GM13976 (cell line): ENCODE results near the gene NONO.

Source experiments
- DNase-seq: peaks from one replicate; pipeline ENCODE4 v3.0.0; 2012; ENCODE audit warnings: low spot score
- CTCF ChIP-seq: IDR thresholded peaks from 2 replicates; pipeline ENCODE4 v1.5.1; 2012; ENCODE audit warnings: borderline replicate concordance, mild to moderate bottlenecking; ENCODE audit not compliant: insufficient read depth; ENCODE audit errors: extremely low read depth, missing control alignments, control extremely low read depth
- in situ Hi-C: fragments of 300-500 bp; cut with MboI; formaldehyde crosslinking; loops from one replicate; pipeline ENCODE4 v1.12.0; 2022; ENCODE audit warnings: low sequenced_read_pairs, mixed read lengths, inconsistent platforms; ENCODE audit not compliant: unreplicated experiment

NONO gene

DNA sequence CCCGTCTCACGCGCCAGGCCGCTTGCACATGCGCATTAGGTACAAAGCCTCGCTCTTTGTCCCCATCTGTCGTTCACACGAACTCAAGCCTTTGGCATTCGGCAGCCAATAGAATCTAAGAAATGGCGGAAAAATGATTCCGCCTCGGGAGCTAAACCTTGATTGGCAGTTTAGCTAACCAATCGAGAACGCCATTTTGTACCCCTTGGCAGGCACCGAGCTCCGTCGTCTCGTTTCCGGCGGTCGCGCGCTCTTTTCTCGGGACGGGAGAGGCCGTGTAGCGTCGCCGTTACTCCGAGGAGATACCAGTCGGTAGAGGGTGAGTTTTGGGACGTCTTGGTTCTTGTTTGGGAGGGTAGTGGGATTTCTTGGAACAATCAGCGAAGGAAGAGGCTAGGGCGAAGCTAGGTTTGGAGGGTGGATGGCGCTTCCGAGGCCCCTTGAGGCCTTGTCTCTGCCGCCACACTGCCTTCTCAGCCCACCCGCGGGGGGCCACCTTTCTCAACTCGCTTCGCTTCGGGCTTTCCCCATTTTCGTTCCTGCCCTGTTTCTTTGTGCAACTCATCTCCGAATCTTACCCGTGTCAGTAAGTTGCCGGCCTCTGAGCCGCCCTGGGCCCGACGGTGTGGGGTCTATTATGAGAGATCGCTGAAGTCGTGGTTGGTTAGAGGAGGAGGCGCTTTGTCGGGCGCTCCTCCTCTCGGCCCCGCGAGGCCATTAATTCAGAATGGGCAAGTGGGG, at the start of gene NONO:
TSS of gene NONO (plus strand) at position 233 of the 741 bp plus-strand sequence. CDS start 7,003 bp downstream, outside the sequence.
- peak; percentile 86 for DNase-seq
- TF ChIP-seq CTCF, result no peak
- in situ Hi-C loops, result no loop called here

DNA sequence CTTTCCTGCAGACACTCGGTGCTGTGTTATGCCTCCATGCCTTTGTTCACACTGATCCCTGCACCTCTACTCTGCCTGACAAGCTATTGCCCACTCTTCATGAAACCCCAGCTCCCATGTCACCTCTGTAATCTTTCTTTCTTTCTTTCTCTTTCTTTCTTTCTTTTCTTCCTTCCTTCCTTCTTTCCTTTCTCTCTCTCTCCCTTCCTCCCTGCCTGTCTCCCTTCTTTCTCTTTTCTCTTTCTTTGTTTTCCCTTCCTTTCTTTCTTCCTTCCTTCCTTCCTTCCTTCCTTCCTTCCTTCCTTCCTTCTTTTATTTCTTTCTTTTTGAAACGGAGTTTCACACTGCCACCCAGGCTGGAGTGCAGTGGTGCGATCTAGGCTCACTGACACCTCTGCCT, 48.0 kb upstream of the NONO start:
- in situ Hi-C loops, result no loop called here
- no peak for DNase-seq
- TF ChIP-seq CTCF, result no peak

DNA sequence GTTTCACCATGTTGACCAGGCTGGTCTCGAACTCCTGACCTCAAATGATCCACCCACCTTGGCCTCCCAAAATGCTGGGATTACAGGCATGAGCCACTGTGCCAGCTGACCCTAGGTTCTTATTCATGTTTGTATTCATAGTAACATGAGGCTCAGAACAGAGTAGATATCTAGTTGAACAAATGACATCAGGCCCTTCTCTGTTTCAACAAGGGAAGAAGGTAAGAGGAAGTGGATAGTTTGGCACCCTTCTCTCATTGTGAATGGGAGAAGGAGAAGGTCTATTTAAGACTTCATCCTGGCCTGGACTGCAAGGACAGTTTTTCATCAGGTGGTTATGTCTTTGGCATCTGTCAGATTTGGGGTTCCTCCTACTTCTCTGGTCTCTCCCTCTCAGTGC, 46.6 kb upstream of the NONO start:
- in situ Hi-C loops, result no loop called here
- DNase-seq, result no peak
- TF ChIP-seq CTCF, result no peak

DNA sequence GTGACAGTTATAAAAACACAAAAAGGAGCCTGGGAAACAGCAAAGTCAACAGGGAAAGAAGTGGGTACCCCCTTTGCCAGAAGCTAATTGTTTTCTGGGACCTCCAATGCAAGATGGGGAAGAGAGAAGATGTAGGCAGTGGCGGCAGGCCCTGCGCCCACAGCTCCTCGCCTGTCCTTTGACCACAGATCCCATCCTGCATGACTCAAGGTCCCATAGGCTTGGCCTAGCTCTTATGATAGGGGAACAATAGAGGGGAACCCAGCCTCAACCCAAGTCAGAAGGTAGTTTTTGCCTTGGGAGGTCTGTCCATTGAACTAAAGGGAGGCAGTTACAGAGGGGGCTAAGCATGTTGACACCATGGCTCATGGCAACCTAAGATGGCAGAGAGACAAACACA, 43.7 kb upstream of the NONO start:
- in situ Hi-C loops, result no loop called here

GRCh38 chrX:71241301-71241700, 42.1 kb upstream of the NONO start:
- in situ Hi-C loops, result no loop called here
- TF ChIP-seq CTCF, result no peak
- DNase-seq, result no peak

More for the DNA sequence above, 43.7 kb upstream of the NONO start:
- no peak for TF ChIP-seq CTCF
- no peak for DNase-seq

DNA sequence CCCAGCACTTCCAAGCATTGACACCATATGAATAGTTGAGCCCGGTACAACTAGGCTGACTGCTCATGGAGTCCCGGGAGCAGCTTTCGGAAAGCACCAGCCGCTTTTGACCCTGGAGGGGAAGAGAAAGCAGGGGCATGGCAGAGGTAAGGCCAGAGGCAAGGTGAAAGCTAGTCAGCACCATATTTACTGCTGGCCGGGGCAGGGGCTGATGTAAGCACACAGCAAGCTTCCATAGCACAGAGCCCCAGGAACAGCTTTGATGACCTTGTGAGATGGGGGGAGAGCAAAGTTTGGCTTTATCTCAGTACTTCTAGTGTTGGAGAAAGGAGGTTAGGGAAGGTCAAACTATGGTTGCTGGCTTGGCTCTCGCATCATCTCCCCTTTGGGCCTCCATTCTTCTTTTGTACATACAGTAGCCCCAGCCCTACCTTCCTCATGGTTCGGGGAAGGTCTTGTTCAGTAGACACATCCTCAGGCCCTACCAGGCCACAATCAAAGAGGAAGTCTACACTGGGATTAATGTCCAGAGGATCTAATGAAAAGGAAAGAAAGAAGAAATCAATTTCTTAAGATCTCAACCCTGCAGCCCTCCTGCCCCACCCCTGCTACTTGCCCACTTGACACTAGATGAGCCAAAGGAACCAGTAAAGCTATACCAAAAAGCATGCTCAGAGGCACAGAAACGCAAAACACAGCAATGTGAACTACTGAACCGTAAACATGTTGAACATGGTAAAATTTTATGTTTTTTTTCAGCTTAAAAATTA, 38.9 kb upstream of the NONO start:
- no peak for TF ChIP-seq CTCF
- no peak for DNase-seq
- in situ Hi-C loops, result no loop called here

DNA sequence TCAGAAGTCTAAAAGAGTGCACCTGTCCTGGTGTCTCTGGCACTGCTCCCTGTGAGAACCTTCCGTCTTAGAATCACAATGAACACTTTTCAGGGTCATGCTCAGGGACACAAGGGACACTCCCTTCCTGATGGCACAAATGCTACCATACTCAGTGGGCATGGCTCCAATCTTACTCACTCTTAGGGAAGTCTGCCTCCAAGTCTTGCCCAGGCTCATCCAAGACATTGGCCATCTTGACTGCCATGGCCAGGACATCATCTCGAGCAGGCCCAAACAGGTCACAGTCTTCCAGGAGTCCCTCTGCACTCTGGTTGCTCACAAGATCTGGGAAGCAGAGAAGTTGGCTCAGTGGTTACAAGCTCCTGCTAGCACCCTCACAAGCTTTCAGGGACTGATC, 38.3 kb upstream of the NONO start:
- in situ Hi-C loops, result no loop called here
- DNase-seq, result no peak
- TF ChIP-seq CTCF, result no peak
